Activated CD4-positive, alpha-beta memory T cell treated with anti-CD3 and anti-CD28 coated beads for 36 hours (primary cell): Measurements from ENCODE around the gene MLST8. TPM values are rescaled to one million over a fixed set of nuclear protein-coding genes. Genes with fewer than 3 reads are reported as not detected.
"Not testable (repeated sequence)": the region's sequence is repeated elsewhere in the genome, so short reads cannot be mapped to it uniquely, and the experiment has no call there.

Experiments used
- CTCF ChIA-PET: fragments of 350-600 bp; sonication (Branson Sonifier 250); formaldehyde crosslinking; loops from one replicate; lab custom pipeline; 2021; ENCODE audit warnings: antibody characterized with exemption, inconsistent platforms; lab: Charles Lee
- POLR2A ChIA-PET: fragments of 350-600 bp; sonication (Branson Sonifier 250); formaldehyde crosslinking; loops from one replicate; lab custom pipeline; 2021; ENCODE audit warnings: antibody characterized with exemption; lab: Charles Lee
- DNase-seq: peaks from one replicate; pipeline ENCODE4 v3.0.0-alpha.2; 2020
- H3K27ac Mint-ChIP-seq: one replicate; pipeline ENCODE4 v1.8.0; 2021; ENCODE audit warnings: mixed read lengths
- H3K27me3 Mint-ChIP-seq: one replicate; pipeline ENCODE4 v1.8.0; 2021; ENCODE audit warnings: mixed read lengths
- H3K36me3 Mint-ChIP-seq: one replicate; pipeline ENCODE4 v1.8.0; 2021; ENCODE audit warnings: mixed read lengths
- H3K4me1 Mint-ChIP-seq: one replicate; pipeline ENCODE4 v1.8.0; 2021; ENCODE audit warnings: low read depth, mixed read lengths
- H3K4me3 Mint-ChIP-seq: one replicate; pipeline ENCODE4 v1.8.0; 2021; ENCODE audit warnings: mild to moderate bottlenecking, mixed read lengths
- H3K9me3 Mint-ChIP-seq: one replicate; pipeline ENCODE4 v1.8.0; 2021; ENCODE audit warnings: mixed read lengths
- intact Hi-C: fragments of 100-400 bp; cut with micrococcal nuclease; formaldehyde crosslinking; loops from one replicate; pipeline ENCODE4 v1.15.1; 2023
- total RNA-seq, 2 experiments: library from RNA; stranded (reverse); gene quantifications; one replicate each; pipeline ENCODE4 v1.2.3, GENCODE V29; 2021

Gene MLST8
- total RNA-seq, 2 experiments from 2014 or later, result 49.7 to 50.4 TPM

- H3K27ac Mint-ChIP-seq, result no peak overlapping the region
- POLR2A ChIA-PET, result no interaction called here
- no peaks in the 10 kb centered on the region for H3K27me3 Mint-ChIP-seq
- no peaks in the 10 kb centered on the region for H3K9me3 Mint-ChIP-seq
- no peak for DNase-seq
- peaks cover 3% of the 10 kb centered on the region for H3K4me1 Mint-ChIP-seq
- intact Hi-C loops, result no loop called here
- peaks cover 3% of the 10 kb centered on the region for H3K36me3 Mint-ChIP-seq
- CTCF ChIA-PET, result interaction anchor here (1.2 kb wide), 1 partner anchor 51 kb away, joined by 3 read pairs; no protein-coding TSS in a partner anchor
- no peak overlapping the region for H3K4me3 Mint-ChIP-seq
Observed at GRCh38 chr16:2244926-2245795, 39.9 kb downstream of the MLST8 start.

GRCh38 chr16:2246301-2246885, 41.1 kb downstream of the MLST8 start:
- Mint-ChIP-seq H3K4me3 (no peak overlapping the region), H3K4me1 (peaks cover 6% of the 10 kb centered on the region), H3K27me3 (no peaks in the 10 kb centered on the region), H3K27ac (no peak overlapping the region), H3K9me3 (no peaks in the 10 kb centered on the region), H3K36me3 (peaks cover 3% of the 10 kb centered on the region)
- POLR2A ChIA-PET, result no interaction called here
- CTCF ChIA-PET, result no interaction called here
- intact Hi-C loops, result no loop called here
- DNase-seq, result no peak

GRCh38 chr16:2250652-2251295, 45.5 kb downstream of the MLST8 start:
- POLR2A ChIA-PET, result interaction anchor here (0.6 to 3.1 kb wide), 9 partner anchors 9 to 209 kb away, joined by 3 to 13 read pairs (median 4); partner anchors contain the start of genes E4F1, MLST8 and TEDC2

GRCh38 chr16:2251296-2252111, 46.2 kb downstream of the MLST8 start, which contains the start of gene ECI1:
TSS of gene ECI1 (minus strand) at chr16:2251587. CDS start at chr16:2251566, 21 bp downstream.
- peaks cover 27% of the 10 kb centered on the region for H3K36me3 Mint-ChIP-seq
- H3K27me3 Mint-ChIP-seq, result no peaks in the 10 kb centered on the region
- H3K27ac Mint-ChIP-seq, result peak within 1 kb of the TSS; percentile 89
- peak within 1 kb of the TSS; percentile 88 for H3K4me3 Mint-ChIP-seq
- POLR2A ChIA-PET, result interaction anchor here (0.5 to 3.1 kb wide), 12 partner anchors 10 to 264 kb away, joined by 3 to 13 read pairs (median 4); partner anchors contain the start of genes E4F1, MLST8, PGP and TEDC2
- intact Hi-C loops, result loop anchor here (2.0 to 5.0 kb wide), 3 partner anchors 17 to 44 kb away; partner anchors contain the start of genes E4F1, MLST8 and RNPS1
- peaks cover 10% of the 10 kb centered on the region for H3K4me1 Mint-ChIP-seq
- H3K9me3 Mint-ChIP-seq, result no peaks in the 10 kb centered on the region
- CTCF ChIA-PET, result interaction anchor here (0.6 to 4.0 kb wide), 12 partner anchors 12 to 264 kb away, joined by 3 to 31 read pairs (median 4); partner anchors contain the start of genes ABCA3, CASKIN1 and PGP
- DNase-seq, result peak; percentile 92

More at GRCh38 chr16:2250652-2251295, 45.5 kb downstream of the MLST8 start:
- Mint-ChIP-seq H3K36me3 (peaks cover 21% of the 10 kb centered on the region), H3K4me1 (peaks cover 10% of the 10 kb centered on the region), H3K4me3 (peak overlapping the region; percentile 88), H3K27ac (peak overlapping the region; percentile 89), H3K27me3 (no peaks in the 10 kb centered on the region), H3K9me3 (no peaks in the 10 kb centered on the region)
- intact Hi-C loops, result loop anchor here (2.0 to 5.0 kb wide), 3 partner anchors 18 to 43 kb away; partner anchors contain the start of genes E4F1, MLST8 and RNPS1
- DNase-seq, result peak; percentile 49
- CTCF ChIA-PET, result interaction anchor here (0.6 to 4.0 kb wide), 11 partner anchors 12 to 251 kb away, joined by 3 to 31 read pairs (median 4); partner anchors contain the start of genes ABCA3, CASKIN1 and PGP

- ChIA-PET POLR2A (interaction anchor here (0.8 to 3.1 kb wide), 8 partner anchors 9 to 58 kb away, joined by 3 to 13 read pairs (median 5); partner anchors contain the start of gene MLST8), CTCF (interaction anchor here (0.7 to 4.0 kb wide), 5 partner anchors 27 to 355 kb away, joined by 3 to 31 read pairs (median 3); partner anchors contain the start of gene CASKIN1)
- intact Hi-C loops, result loop anchor here (5.0 kb wide), 1 partner anchor 45 kb away; the partner anchor contains the start of gene MLST8
- Mint-ChIP-seq H3K36me3 (peaks cover 38% of the 10 kb centered on the region), H3K27me3 (no peaks in the 10 kb centered on the region), H3K27ac (peak overlapping the region; percentile 58), H3K4me1 (peaks cover 10% of the 10 kb centered on the region), H3K4me3 (no peak overlapping the region), H3K9me3 (no peaks in the 10 kb centered on the region)
- DNase-seq, result no peak
Observed at GRCh38 chr16:2252806-2253148, 47.5 kb downstream of the MLST8 start.

- ChIA-PET POLR2A (interaction anchor here (0.8 to 2.2 kb wide), 3 partner anchors 29 to 48 kb away, joined by 3 to 6 read pairs (median 3); partner anchors contain the start of gene MLST8), CTCF (interaction anchor here (4.0 kb wide), 1 partner anchor 58 kb away, joined by 31 read pairs; the partner anchor contains the start of gene CASKIN1)
- no peak for DNase-seq
- Mint-ChIP-seq H3K4me3 (no peak overlapping the region), H3K36me3 (peaks cover 43% of the 10 kb centered on the region), H3K27ac (peak overlapping the region; percentile 58), H3K9me3 (no peaks in the 10 kb centered on the region), H3K27me3 (no peaks in the 10 kb centered on the region), H3K4me1 (peaks cover 10% of the 10 kb centered on the region)
- intact Hi-C loops, result loop anchor here (5.0 kb wide), 1 partner anchor 46 kb away; the partner anchor contains the start of gene MLST8
Observed at GRCh38 chr16:2253293-2253692, 48.0 kb downstream of the MLST8 start.

- H3K27ac Mint-ChIP-seq, result peak overlapping the region; percentile 30
- DNase-seq, result no peak
- CTCF ChIA-PET, result no interaction called here
- POLR2A ChIA-PET, result no interaction called here
- H3K4me1 Mint-ChIP-seq, result peaks cover 4% of the 10 kb centered on the region
- no peaks in the 10 kb centered on the region for H3K27me3 Mint-ChIP-seq
- no peaks in the 10 kb centered on the region for H3K9me3 Mint-ChIP-seq
- peaks cover 63% of the 10 kb centered on the region for H3K36me3 Mint-ChIP-seq
- intact Hi-C loops, result no loop called here
- H3K4me3 Mint-ChIP-seq, result no peak overlapping the region
Observed at GRCh38 chr16:2256531-2257140, 51.4 kb downstream of the MLST8 start.

- no peak for DNase-seq
- intact Hi-C loops, result no loop called here
- no peaks in the 10 kb centered on the region for H3K9me3 Mint-ChIP-seq
- no peak overlapping the region for H3K27ac Mint-ChIP-seq
- H3K4me1 Mint-ChIP-seq, result no peaks in the 10 kb centered on the region
- no peak overlapping the region for H3K4me3 Mint-ChIP-seq
- ChIA-PET POLR2A (interaction anchor here (1.2 kb wide), 1 partner anchor 10 kb away, joined by 3 read pairs; no protein-coding TSS in a partner anchor), CTCF (no interaction called here)
- H3K27me3 Mint-ChIP-seq, result no peaks in the 10 kb centered on the region
- peaks cover 72% of the 10 kb centered on the region for H3K36me3 Mint-ChIP-seq
Observed at GRCh38 chr16:2257726-2258125, 52.5 kb downstream of the MLST8 start.

GRCh38 chr16:2258530-2258929, 53.3 kb downstream of the MLST8 start:
- H3K4me3 Mint-ChIP-seq, H3K27me3 Mint-ChIP-seq, CTCF ChIA-PET, DNase-seq, H3K4me1 Mint-ChIP-seq, H3K27ac Mint-ChIP-seq, intact Hi-C loops, H3K9me3 Mint-ChIP-seq: not testable (repeated sequence)
- peaks cover 74% of the 10 kb centered on the region for H3K36me3 Mint-ChIP-seq
- POLR2A ChIA-PET, result interaction anchor here (1.2 kb wide), 1 partner anchor 11 kb away, joined by 3 read pairs; no protein-coding TSS in a partner anchor
